ENCODE measurements around the gene TWSG1. TPM values are rescaled to one million over a fixed set of nuclear protein-coding genes. Genes with fewer than 3 reads are reported as not detected.
"Not testable (repeated sequence)": the region's sequence is repeated elsewhere in the genome, so short reads cannot be mapped to it uniquely, and the experiment has no call there.

Gene TWSG1
- total RNA-seq, 1 donor from 2014 or later, result 50.1 TPM

DNA sequence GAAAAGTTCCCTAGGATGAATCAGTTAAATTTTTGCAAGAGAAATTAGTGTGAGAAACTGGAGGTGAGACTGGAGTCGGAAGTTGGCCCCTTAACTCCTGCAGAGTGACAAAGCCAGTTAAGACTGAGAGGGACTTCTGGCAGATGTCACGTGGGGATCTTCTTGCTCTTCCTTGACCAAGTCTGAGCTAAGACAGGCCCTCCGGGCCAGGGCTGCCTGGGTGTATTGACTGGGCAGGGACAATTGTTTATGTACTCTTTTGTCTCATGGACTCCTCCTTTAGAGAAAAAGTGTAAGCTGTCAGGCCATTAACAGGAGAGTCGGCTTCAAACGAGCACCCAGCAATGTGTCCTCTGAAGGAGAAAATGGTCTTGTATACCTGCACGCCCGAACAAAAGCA lies 92.2 kb downstream of the TWSG1 start:
- DNase-seq, result no peak

DNA sequence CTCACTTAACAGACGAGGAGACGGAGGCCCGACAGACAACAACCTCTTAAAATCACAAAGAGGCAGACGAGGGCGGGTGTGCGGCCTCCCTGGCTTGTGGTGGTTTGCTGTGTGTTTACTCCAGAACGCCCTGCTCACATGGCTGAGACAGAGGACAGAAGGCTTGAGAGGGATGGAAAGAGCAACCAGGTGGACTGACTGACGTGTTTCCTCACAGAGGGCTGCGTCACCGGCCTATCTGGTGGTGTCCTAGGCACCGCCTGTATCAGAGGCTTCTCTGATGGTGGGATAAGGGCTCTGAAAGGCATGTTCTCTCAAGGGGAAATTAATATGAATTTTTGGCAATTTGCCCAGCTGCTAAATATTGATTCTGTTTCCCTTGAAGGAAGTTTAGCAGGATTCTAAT lies 93.7 kb downstream of the TWSG1 start:
- no peak for DNase-seq

DNA sequence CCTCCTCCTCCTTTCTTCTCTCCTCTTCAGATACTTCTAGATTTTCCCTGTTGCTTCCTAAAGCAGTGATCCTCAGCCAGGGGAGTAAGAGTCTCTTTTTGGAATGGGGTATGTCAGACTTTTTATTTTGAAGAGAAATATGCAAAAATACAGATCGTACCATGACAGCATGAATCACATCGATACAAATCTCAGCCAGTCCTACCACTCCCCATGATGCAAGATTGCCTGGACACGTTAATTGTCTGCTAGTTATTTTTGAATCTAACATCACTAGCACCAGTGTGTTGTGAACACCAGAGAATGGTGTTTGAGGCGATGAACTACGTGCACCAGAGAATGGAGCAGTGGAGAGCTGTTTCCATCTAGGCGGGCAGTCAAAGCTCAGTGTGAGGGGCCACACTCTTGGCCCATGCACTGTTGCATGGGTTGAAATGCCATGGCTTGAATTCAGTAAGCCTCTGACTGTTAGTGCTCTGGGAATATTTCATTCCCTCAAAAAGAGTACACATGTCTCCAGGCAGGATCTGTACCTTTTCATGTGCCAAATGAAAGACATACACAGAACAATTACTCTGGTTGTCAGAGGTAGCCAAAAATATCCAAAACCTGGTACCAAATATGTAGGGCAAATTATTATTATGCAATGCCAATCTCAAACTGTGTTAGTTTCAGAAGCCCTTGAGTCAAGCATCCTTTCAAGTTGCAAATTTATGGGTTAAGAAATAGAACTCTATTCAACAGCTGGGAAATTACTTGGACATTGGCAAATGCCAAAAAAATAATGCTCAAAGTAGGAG lies 94.5 kb downstream of the TWSG1 start:
- DNase-seq, result no peak

DNA sequence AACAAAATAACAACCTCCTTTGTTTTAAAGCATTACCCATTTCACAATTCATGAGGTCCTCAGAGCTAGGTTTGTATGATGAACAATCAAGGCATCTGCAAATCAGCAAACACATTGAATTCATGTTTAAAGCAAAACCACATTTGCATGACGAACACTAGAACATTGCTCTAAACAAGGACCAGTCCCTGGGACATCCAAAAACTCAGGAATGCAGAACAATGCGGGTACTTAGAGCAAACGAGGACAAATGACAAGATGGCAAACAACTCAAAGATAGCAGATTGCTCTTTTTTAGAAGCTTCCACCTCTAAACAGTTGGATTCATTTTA lies 95.1 kb downstream of the TWSG1 start:
- peak; percentile 37 for DNase-seq

DNA sequence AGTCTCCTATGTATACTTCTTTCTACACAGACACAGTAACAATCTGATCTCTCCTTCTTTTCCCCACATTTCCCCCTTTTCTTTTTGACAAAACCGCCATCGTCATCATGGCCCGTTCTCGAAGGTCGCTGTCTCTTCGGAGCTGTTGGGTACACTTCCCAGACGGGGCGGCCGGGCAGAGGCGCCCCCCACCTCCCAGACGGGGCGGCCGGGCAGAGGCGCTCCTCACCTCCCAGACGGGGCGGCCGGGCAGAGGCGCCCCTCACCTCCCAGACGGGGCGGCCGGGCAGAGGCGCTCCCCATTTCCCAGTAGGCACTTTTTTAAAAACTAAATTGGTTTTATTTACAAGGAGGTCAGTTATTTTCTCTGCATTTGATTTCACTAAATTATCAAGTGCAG lies 95.7 kb downstream of the TWSG1 start:
- DNase-seq, result not testable (repeated sequence)

DNA sequence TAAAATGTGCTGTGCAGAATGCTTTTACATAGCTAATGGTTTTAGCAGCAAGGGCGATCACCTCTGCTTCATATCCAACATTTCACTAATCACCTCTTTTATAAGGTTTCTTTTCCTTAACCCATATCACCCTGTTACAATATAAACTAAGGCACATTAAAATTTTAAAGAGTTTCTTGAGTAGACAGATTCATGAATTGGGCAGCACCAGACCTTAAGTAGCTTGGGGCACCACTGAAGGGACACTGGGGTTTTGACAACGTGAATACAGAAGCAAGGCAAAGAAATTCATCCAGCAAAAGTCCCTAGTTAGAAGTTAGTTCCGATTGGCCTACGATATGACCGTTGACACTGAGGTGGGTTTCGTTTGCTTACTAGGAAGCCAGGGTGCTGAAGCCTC lies 96.7 kb downstream of the TWSG1 start:
- no peak for DNase-seq

DNA sequence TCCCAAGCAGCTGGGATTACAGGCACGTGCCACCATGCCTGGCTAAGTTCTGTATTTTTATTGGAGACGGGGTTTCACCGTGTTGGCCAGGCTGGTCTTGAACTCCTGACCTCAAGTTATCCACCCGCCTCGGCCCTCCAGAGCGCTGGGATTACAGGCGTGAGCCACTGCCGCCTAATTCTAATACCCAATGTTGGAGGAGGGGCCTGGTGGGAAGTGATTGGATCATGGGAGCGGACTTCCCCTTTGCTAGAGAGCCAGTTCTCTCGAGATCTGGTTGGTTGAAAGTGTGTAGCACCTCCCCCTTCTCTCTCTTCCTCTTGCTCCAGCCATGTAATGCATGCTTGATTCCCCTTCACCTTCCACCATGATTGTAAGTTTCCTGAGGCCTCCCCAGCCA lies 98.5 kb downstream of the TWSG1 start:
- not testable (repeated sequence) for DNase-seq

DNA sequence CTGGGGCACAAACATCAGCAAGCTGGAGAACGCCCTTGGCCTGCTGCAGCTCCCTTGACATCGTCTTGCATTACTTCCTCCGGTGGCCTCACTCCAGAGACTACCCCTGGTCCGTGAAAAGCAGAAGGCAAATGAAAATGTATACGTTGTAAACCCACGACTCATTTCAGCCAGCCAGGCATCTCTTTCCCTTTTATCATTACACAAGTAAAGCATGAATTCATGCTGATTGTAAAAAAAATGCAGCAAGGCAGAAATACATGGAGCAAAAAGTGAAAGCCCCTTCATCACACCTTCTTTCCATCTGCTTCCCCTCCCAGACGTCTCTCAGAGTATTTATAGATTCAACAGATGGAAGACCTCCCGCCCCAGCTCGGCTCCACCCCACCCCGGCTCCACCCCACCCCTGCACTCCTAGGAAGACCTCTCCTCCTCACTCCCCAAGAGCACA lies 99.1 kb downstream of the TWSG1 start:
- DNase-seq, result peak; percentile 53

DNA sequence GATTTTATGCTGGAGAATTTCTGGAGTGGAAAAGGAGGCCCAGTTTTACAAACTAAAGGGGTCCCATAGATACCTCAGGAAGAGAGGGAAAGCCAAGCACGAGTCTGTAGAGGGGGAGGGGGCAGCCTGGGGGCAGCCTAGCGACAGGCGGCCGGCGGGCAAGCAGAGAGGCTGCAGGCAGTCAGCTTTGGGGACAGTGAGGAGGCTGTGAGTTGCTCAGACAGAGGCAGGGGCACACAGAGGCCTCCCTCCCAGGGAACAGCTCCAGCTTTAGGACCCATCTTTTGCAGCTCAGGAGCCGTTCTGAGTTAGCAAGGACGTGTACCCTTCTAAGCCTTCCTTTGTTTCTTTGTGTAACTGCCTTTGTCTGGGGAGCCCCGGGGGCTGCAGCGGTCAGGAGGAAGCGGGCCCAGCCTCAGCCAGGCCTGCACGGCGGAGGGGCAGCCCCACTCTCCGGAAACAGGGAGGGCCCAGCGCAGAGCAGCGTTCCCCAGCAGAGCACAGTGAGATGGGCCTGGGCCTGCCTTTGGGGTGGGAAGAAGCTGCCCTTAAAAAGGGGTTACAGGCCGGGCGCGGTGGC lies 99.6 kb downstream of the TWSG1 start:
- no peak for DNase-seq

DNA sequence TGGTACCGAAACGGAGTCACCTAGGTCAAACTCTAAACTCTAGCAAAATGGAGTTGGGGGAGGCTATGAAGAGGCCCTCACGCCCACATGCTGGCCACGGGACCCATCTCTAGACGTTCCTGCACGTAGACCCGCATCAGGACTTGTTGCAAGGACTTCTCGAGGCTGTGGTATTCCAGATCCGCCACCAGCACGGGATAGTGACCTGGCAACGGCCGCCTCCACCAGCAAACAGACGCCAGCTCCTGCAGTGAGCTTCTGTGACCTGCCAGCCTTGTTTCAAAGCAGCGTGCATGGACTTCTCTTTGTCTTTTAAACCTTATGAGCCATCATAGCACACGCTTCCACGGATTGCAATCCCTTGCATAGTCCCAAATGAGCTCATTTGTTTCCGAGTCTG lies 100.5 kb downstream of the TWSG1 start:
- no peak for DNase-seq

DNA sequence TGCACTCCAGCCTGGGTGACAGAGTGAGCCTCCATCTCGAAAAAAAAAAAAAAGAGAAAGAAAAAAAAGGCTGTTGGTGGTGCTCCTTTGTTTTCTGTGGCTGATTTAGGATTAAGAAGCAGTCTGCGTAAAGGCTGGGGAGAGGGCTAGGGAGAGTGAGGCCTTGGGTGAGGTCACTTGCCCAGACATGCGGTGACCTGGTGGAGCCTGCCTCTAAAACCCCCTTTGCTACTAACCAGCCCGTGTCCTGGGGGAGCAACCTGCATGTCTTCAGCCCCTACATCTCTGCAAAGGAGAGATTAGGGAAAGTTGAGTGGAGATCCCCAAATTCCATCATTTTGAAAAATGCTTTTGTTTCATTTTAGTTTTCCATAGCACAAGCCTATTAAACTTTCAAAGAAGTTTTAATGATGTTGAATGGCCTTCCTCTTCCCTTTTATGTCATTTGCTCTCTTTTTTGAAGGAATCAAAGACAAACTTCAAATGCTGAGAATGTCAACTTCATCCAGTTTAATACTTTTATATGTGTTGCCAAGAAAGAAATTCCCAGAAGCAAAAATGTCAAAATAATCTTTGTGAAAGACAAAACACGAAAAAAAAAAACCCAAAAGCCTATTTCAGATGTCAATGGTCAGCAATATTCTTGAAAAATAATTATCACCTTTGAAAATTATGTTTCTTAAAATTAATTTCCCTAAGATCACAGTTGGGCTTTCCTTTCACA lies 101.8 kb downstream of the TWSG1 start:
- DNase-seq, result peak; percentile 42

DNA sequence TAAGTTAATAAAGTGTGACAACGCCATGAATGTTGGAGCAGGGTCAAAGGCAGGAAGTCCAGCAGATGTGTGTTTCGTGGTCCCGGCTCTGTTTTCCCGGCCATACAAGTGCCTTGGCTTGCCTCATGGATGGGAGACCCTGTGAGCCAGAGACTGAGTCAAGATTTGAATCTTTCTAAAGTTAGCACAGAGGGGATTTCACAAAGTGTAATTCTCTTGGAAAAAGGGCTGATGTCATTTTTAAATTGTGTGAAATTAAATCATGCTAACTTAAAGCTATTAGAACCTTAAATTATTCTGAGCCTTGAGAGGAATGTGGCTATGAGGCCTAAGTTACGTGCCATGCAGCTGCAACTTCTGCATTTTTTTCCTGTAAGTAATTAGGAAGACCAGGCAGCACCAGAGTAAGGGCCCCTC lies 102.5 kb downstream of the TWSG1 start:
- DNase-seq, result peak; percentile 91

DNA sequence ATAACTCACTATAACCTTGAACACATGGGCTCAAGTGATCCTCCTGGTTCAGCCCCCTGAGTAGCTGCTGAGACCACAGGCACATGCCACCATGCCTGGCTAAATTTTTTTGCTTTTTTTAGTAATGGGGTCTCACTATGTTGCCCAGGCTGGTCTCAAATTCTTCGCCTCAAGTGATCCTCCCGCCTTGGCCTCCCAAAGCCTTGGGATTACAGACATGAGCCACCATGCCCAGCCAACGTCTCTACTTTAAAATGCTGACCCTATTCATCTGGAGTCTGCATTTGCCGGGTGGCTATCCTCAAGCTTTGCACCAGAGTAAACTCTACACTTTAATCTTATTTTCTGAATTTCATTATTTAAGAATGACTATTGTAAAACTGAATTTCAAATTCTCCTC lies 103.1 kb downstream of the TWSG1 start:
- no peak for DNase-seq

DNA sequence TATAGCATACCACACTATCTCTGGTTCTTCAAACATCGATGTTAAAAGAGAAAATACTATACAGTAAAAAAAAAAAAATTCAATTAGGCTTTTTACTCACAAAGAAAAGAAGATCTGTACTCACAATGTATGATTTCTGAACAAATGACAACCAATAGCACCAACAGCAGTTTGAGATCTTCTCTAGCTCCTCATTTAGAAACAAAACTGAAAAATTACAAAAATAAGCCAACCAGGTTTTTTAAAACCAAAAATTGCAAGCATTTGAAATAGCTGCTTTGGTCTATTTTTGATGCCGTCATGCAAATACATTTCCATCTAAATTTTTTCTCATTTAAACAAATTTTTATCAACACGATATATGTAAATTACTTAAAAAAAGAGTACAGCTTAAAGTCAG lies 106.5 kb downstream of the TWSG1 start:
- DNase-seq, result no peak

DNA sequence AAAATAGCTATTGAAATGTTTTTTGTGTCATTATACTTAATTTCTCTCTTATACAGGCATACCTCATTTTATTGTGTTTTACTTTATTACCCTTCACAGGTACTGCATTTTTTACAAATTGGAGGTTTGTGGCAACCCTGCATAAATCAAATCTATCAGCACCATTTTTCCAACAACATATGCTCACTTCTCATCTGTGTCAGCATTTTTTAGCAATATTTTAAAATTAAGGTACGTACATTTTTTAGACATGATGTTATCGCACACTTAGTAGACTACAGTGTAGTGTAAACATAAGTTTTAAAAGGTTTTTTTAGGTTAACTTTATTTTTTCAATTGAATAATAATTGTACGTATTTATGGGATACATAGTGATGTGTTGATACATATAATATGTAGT lies 110.0 kb downstream of the TWSG1 start:
- no peak for DNase-seq

DNA sequence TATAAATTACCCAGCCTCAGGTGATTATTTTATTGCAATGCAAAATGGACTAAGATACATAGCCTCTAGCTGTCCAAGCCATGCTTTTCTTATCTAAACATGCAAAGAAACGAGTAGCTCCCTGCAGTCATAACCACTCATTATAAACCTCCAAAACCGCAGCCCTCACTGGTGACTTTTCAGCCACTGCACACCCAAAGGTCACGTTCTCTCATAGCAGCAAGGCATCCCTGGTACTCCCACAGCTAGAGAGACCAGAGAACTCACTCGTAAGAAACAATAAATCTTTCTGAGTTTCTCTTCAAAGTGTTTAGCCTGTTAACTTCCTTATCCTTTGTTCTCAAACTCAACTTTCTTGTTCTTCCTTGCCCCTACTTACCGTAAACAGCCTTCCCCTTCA lies 112.3 kb downstream of the TWSG1 start:
- DNase-seq, result no peak

DNA sequence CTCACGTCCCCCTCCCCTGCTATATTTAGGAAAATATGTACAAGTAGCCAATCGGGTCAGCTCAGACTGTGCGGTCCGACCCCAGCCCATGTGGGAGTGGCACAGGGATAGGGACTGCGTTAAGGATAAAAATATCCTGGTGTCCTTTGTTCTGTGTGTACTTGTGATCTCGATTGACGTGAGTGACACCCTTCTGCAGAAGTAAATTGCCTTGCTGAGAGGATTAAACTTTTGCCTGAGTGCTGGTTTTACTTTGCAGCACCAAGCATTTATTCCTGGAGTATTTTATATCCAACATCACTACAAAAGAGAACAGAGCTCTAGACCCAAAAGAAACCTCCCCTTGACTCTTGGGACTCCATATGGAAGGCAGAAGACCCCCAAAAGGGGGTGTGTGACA lies 112.8 kb downstream of the TWSG1 start:
- DNase-seq, result no peak

DNA sequence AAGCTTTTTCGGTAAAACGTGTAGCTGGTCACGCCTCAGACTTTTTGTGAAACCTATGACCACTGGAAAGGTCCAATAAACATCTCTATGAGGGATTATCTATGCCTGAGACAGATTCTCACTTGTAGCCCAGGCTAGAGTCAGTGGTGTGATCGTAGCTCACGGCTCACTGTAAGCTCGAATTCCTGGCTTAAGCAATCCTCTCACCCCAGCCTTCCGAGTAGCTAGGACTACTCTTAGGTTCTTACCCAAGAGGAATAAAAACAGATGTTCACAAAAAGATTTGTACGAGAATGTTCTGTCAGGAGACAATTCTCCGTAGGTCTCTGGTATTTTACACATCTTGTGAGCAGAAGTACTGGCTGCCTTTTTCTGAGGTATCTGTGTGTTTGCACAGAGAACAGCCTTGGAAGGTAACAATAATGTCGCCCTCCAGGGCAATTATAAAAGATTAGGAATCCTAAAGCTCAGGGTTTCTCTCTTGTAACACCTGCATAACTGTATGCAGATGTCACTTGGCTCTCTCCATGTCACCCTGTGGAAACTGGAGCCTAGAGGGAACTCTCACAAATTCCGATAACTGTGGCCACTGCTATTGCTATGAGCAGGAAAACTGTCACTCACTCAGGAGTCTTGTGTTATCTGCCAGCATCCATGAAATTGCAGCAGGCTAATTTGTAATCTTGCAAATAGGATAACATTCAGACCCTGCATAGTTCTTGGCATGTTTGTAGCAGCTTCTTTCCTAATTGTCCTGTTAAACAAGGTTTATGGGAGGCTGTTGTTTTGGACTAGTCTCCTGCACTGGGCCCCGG lies 115.2 kb downstream of the TWSG1 start:
- DNase-seq, result no peak

DNA sequence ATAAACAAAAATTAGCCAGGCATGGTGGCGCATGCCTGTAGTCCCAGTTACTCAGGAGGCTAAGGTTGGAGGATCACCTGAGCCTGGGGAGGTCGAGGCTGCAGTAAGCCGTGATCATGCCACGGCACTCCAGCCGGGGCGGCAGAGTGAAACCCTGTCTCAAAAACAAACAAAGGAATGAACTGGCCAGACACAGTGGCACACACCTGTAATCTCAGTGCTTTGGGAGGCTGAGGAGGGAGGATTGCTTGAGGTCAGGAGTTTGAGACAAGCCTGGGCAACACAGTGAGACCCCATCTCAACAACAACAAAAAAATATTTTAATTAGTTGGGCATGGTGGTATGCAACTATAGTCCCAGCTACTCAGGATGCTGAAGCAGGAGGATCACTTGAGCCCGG lies 116.3 kb downstream of the TWSG1 start:
- not testable (repeated sequence) for DNase-seq
